ENCODE results near the gene KRTAP13-2.

DNA sequence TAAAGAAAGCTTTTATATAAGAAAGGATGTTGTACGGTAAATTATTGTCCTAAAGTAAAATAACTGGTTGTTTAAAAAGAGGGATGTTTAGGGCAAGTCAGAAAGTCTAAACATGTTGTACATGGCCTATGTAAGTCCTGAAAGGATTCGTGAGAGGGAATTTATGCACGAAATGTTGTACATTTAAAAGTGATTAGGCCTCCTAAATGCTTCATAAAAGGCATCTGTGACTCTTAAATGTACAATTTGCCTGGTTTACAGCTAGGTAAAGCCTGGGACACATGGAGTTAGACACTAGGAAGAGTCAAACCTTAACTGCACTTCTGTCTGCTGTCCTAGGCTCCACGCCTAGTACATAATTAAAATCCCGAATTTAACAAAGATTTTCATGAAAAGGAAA, 43.9 kb upstream of the KRTAP13-2 start:
- TF ChIP-seq JUNB (IDR thresholded peaks at IDR 0.05) (no peak), EP300 (IDR thresholded peaks at IDR 0.05) (no peak), POLR2A (IDR thresholded peaks at IDR 0.05; ENCODE audit: low read length) (no peak), MAFK (IDR thresholded peaks at IDR 0.05; ENCODE audit: partially characterized antibody) (no peak), POLR2AphosphoS2 (conservative IDR thresholded peaks at IDR 0.05; ENCODE audit: low read length) (no peak), RFX5 (IDR thresholded peaks at IDR 0.05) (no peak), KDM1A (IDR thresholded peaks at IDR 0.05; ENCODE audit: low read depth) (no peak), CHD2 (IDR thresholded peaks at IDR 0.05; ENCODE audit: low read length, partially characterized antibody) (no peak)
- TF ChIP-seq, protein P1, sequence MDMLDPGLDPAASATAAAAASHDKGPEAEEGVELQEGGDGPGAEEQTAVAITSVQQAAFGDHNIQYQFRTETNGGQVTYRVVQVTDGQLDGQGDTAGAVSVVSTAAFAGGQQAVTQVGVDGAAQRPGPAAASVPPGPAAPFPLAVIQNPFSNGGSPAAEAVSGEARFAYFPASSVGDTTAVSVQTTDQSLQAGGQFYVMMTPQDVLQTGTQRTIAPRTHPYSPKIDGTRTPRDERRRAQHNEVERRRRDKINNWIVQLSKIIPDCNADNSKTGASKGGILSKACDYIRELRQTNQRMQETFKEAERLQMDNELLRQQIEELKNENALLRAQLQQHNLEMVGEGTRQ (IDR thresholded peaks at IDR 0.05): no peak
- TF ChIP-seq, protein P2, sequence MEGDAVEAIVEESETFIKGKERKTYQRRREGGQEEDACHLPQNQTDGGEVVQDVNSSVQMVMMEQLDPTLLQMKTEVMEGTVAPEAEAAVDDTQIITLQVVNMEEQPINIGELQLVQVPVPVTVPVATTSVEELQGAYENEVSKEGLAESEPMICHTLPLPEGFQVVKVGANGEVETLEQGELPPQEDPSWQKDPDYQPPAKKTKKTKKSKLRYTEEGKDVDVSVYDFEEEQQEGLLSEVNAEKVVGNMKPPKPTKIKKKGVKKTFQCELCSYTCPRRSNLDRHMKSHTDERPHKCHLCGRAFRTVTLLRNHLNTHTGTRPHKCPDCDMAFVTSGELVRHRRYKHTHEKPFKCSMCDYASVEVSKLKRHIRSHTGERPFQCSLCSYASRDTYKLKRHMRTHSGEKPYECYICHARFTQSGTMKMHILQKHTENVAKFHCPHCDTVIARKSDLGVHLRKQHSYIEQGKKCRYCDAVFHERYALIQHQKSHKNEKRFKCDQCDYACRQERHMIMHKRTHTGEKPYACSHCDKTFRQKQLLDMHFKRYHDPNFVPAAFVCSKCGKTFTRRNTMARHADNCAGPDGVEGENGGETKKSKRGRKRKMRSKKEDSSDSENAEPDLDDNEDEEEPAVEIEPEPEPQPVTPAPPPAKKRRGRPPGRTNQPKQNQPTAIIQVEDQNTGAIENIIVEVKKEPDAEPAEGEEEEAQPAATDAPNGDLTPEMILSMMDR (IDR thresholded peaks at IDR 0.05): no peak
- TF ChIP-seq, protein P3, sequence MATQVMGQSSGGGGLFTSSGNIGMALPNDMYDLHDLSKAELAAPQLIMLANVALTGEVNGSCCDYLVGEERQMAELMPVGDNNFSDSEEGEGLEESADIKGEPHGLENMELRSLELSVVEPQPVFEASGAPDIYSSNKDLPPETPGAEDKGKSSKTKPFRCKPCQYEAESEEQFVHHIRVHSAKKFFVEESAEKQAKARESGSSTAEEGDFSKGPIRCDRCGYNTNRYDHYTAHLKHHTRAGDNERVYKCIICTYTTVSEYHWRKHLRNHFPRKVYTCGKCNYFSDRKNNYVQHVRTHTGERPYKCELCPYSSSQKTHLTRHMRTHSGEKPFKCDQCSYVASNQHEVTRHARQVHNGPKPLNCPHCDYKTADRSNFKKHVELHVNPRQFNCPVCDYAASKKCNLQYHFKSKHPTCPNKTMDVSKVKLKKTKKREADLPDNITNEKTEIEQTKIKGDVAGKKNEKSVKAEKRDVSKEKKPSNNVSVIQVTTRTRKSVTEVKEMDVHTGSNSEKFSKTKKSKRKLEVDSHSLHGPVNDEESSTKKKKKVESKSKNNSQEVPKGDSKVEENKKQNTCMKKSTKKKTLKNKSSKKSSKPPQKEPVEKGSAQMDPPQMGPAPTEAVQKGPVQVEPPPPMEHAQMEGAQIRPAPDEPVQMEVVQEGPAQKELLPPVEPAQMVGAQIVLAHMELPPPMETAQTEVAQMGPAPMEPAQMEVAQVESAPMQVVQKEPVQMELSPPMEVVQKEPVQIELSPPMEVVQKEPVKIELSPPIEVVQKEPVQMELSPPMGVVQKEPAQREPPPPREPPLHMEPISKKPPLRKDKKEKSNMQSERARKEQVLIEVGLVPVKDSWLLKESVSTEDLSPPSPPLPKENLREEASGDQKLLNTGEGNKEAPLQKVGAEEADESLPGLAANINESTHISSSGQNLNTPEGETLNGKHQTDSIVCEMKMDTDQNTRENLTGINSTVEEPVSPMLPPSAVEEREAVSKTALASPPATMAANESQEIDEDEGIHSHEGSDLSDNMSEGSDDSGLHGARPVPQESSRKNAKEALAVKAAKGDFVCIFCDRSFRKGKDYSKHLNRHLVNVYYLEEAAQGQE (IDR thresholded peaks at IDR 0.05): no peak
